ENCODE data around the gene CRTC1.
A peak's percentile ranks its signal among the peaks of the same experiment; 100 is the strongest.

The CRTC1 gene

GRCh38 chr19:18683109-18683957, at the start of gene CRTC1:
Gene CRTC1 (plus strand): TSS chr19:18683680. CDS start chr19:18683703, 23 bp downstream.
- DNase-seq (ENCODE audit: low read depth in 3 of 3, low spot score in 1 of 3) = peak; percentile 86 to 94 (median 90)

- no peak for DNase-seq (ENCODE audit: low read depth in 3 of 3, low spot score in 1 of 3)
These were observed 48.7 kb upstream of the CRTC1 start for GRCh38 chr19:18634612-18635297.

- DNase-seq (ENCODE audit: low read depth in 3 of 3, low spot score in 1 of 3) = no peak
These were observed 47.7 kb upstream of the CRTC1 start for GRCh38 chr19:18635831-18636182.

GRCh38 chr19:18636183-18636968, 47.1 kb upstream of the CRTC1 start:
- peak; percentile 98 to 100 (median 99) for DNase-seq (ENCODE audit: low read depth in 3 of 3, low spot score in 1 of 3)

GRCh38 chr19:18636969-18637629, 46.4 kb upstream of the CRTC1 start, which contains the start of gene KLHL26:
Gene KLHL26 (plus strand): TSS chr19:18637028. CDS start chr19:18637055, 27 bp downstream.
- DNase-seq (ENCODE audit: low read depth in 3 of 3, low spot score in 1 of 3) = no peak

GRCh38 chr19:18637673-18638630, 45.5 kb upstream of the CRTC1 start:
- DNase-seq (ENCODE audit: low read depth in 3 of 3, low spot score in 1 of 3) = no peak

- DNase-seq (ENCODE audit: low read depth in 3 of 3, low spot score in 1 of 3) = no peak
These were observed 43.7 kb upstream of the CRTC1 start for GRCh38 chr19:18639706-18640243.

- DNase-seq (ENCODE audit: low read depth in 3 of 3, low spot score in 1 of 3) = no peak
These were observed 39.1 kb upstream of the CRTC1 start for GRCh38 chr19:18644196-18645034.

GRCh38 chr19:18645035-18645511, 38.4 kb upstream of the CRTC1 start:
- DNase-seq (ENCODE audit: low read depth in 3 of 3, low spot score in 1 of 3) = no peak

GRCh38 chr19:18646535-18647370, 36.7 kb upstream of the CRTC1 start:
- no peak for DNase-seq (ENCODE audit: low read depth in 3 of 3, low spot score in 1 of 3)

GRCh38 chr19:18647371-18647767, 36.1 kb upstream of the CRTC1 start:
- DNase-seq (ENCODE audit: low read depth in 3 of 3, low spot score in 1 of 3) = no peak

GRCh38 chr19:18647807-18648206, 35.7 kb upstream of the CRTC1 start:
- no peak for DNase-seq (ENCODE audit: low read depth in 3 of 3, low spot score in 1 of 3)

- no peak for DNase-seq (ENCODE audit: low read depth in 3 of 3, low spot score in 1 of 3)
These were observed 34.5 kb upstream of the CRTC1 start for GRCh38 chr19:18648973-18649315.

GRCh38 chr19:18649371-18650020, 34.0 kb upstream of the CRTC1 start:
- no peak for DNase-seq (ENCODE audit: low read depth in 3 of 3, low spot score in 1 of 3)

- no peak for DNase-seq (ENCODE audit: low read depth in 3 of 3, low spot score in 1 of 3)
These were observed 33.5 kb upstream of the CRTC1 start for GRCh38 chr19:18650021-18650390.

GRCh38 chr19:18650468-18651041, 32.9 kb upstream of the CRTC1 start:
- DNase-seq (ENCODE audit: low read depth in 3 of 3, low spot score in 1 of 3) = no peak

GRCh38 chr19:18651300-18651699, 32.2 kb upstream of the CRTC1 start:
- DNase-seq (ENCODE audit: low read depth in 3 of 3, low spot score in 1 of 3) = no peak
